ENCODE results near the gene HNRNPUL1.

GRCh38 chr19:41221514-41222205 is 42.5 kb upstream of the HNRNPUL1 start:
- TF ChIP-seq POLR2A (IDR thresholded peaks at IDR 0.05; ENCODE audit: low read depth, low read length) (peak; percentile 48), EZH2 (IDR thresholded peaks at IDR 0.05; ENCODE audit: borderline replicate concordance, low read depth, low read length, severe bottlenecking) (no peak), CTCF (IDR thresholded peaks at IDR 0.05; ENCODE audit: extremely low read depth in 1 of 2, insufficient read depth in 1 of 2, low read depth in 1 of 2, low read length in 2 of 2) (no peak), FOS (IDR thresholded peaks at IDR 0.05; ENCODE audit: borderline replicate concordance, insufficient read depth, low read length) (no peak)

All from endothelial cell of umbilical vein (primary cell).